ENCODE data around the gene DIAPH1. TPM values are rescaled to one million over a fixed set of nuclear protein-coding genes. Genes with fewer than 3 reads are reported as not detected.

Gene DIAPH1
- total RNA-seq, 1 experiment from 2014 or later: 142 TPM

DNA sequence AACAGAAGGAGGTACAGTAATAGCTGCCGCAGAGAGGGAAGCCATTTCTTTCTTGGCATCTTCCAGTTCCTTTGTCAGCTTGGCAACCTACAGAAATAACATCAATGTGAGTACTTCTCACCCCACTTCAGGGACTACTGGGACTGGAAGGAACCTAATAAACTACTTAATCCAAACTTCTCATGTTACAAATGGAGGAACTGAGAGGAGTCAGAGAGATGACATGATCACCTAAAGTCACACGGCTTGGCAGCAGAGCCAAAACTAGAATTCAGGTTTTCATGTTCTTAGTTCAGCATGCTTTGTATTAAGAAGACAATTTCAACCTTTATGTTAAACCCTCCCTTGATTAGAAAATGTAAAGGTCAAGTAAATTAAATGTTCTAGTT is 44.7 kb downstream of the DIAPH1 start:
- Histone ChIP-seq H3K9me2 (ENCODE audit: insufficient read depth) (no peaks in the 10 kb centered on the region), H3K9ac (ENCODE audit: low read length) (no peak overlapping the region), H4K20me1 (ENCODE audit: insufficient read depth) (no peaks in the 10 kb centered on the region), H3K4me2 (ENCODE audit: low read length) (no peak overlapping the region), H3K9me3 (ENCODE audit: control insufficient read depth in 1 of 2, insufficient read depth in 1 of 2, low read depth in 1 of 2, low read length in 2 of 2) (no peaks in the 10 kb centered on the region), H3K36me3 (ENCODE audit: control insufficient read depth in 1 of 2, insufficient read depth in 2 of 2, low read length in 2 of 2) (peaks cover 60 to 69% of the 10 kb centered on the region in 2 experiments), H3K4me1 (ENCODE audit: control insufficient read depth in 1 of 2, insufficient read depth in 2 of 2, low read length in 2 of 2) (no peaks in the 10 kb centered on the region), H3K27ac (ENCODE audit: low read depth, low read length) (no peak overlapping the region), H3K79me2 (ENCODE audit: insufficient read depth, low read length) (no peaks in the 10 kb centered on the region), H3K27me3 (ENCODE audit: insufficient read depth, low read length) (no peaks in the 10 kb centered on the region), H2AFZ (ENCODE audit: low read depth, low read length, poor library complexity, severe bottlenecking) (no peak overlapping the region), H3K4me3 (replicated peaks in 1 of 2; ENCODE audit: low read depth in 1 of 2, low read length in 2 of 2) (no peak overlapping the region)
- TF ChIP-seq FOSL1 (IDR thresholded peaks at IDR 0.05; ENCODE audit: low read depth) (no peak), SP1 (IDR thresholded peaks at IDR 0.05; ENCODE audit: low read depth) (no peak), CEBPB (IDR thresholded peaks at IDR 0.05; ENCODE audit: low read depth) (no peak), EGR1 (IDR thresholded peaks at IDR 0.05; ENCODE audit: low read depth) (no peak), CBX3 (IDR thresholded peaks at IDR 0.05; ENCODE audit: low read depth) (no peak), RAD21 (IDR thresholded peaks at IDR 0.05; ENCODE audit: low read depth) (no peak), POLR2AphosphoS5 (IDR thresholded peaks at IDR 0.05; ENCODE audit: low read depth, low read length) (no peak), ZFX (IDR thresholded peaks at IDR 0.05) (no peak), JUND (IDR thresholded peaks at IDR 0.05) (no peak), SIN3A (IDR thresholded peaks at IDR 0.05; ENCODE audit: low read depth) (no peak), YY1 (IDR thresholded peaks at IDR 0.05; ENCODE audit: extremely low read depth, insufficient replicate concordance, low read depth, low read length) (no peak), ZNF274 (IDR thresholded peaks at IDR 0.05; ENCODE audit: low read depth, low read length) (no peak), TCF7L2 (IDR thresholded peaks at IDR 0.05; ENCODE audit: borderline replicate concordance, extremely low read depth, insufficient read depth, insufficient read length) (no peak), SRF (IDR thresholded peaks at IDR 0.05; ENCODE audit: low read depth) (no peak), ELF1 (IDR thresholded peaks at IDR 0.05; ENCODE audit: borderline replicate concordance, low read depth) (no peak), EZH2phosphoT487 (IDR thresholded peaks at IDR 0.05; ENCODE audit: borderline replicate concordance) (no peak)
- TF ChIP-seq, protein P1, sequence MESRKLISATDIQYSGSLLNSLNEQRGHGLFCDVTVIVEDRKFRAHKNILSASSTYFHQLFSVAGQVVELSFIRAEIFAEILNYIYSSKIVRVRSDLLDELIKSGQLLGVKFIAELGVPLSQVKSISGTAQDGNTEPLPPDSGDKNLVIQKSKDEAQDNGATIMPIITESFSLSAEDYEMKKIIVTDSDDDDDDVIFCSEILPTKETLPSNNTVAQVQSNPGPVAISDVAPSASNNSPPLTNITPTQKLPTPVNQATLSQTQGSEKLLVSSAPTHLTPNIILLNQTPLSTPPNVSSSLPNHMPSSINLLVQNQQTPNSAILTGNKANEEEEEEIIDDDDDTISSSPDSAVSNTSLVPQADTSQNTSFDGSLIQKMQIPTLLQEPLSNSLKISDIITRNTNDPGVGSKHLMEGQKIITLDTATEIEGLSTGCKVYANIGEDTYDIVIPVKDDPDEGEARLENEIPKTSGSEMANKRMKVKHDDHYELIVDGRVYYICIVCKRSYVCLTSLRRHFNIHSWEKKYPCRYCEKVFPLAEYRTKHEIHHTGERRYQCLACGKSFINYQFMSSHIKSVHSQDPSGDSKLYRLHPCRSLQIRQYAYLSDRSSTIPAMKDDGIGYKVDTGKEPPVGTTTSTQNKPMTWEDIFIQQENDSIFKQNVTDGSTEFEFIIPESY (IDR thresholded peaks at IDR 0.05; ENCODE audit: extremely low read depth, insufficient replicate concordance, low read length): no peak
- TF ChIP-seq, protein P2, sequence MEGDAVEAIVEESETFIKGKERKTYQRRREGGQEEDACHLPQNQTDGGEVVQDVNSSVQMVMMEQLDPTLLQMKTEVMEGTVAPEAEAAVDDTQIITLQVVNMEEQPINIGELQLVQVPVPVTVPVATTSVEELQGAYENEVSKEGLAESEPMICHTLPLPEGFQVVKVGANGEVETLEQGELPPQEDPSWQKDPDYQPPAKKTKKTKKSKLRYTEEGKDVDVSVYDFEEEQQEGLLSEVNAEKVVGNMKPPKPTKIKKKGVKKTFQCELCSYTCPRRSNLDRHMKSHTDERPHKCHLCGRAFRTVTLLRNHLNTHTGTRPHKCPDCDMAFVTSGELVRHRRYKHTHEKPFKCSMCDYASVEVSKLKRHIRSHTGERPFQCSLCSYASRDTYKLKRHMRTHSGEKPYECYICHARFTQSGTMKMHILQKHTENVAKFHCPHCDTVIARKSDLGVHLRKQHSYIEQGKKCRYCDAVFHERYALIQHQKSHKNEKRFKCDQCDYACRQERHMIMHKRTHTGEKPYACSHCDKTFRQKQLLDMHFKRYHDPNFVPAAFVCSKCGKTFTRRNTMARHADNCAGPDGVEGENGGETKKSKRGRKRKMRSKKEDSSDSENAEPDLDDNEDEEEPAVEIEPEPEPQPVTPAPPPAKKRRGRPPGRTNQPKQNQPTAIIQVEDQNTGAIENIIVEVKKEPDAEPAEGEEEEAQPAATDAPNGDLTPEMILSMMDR (IDR thresholded peaks at IDR 0.05 in 2 of 3, conservative IDR thresholded peaks at IDR 0.05 in 1 of 3; ENCODE audit: borderline replicate concordance in 1 of 3, insufficient read depth in 1 of 3, low read depth in 2 of 3, low read length in 2 of 3): no peak
- TF ChIP-seq, protein P3, sequence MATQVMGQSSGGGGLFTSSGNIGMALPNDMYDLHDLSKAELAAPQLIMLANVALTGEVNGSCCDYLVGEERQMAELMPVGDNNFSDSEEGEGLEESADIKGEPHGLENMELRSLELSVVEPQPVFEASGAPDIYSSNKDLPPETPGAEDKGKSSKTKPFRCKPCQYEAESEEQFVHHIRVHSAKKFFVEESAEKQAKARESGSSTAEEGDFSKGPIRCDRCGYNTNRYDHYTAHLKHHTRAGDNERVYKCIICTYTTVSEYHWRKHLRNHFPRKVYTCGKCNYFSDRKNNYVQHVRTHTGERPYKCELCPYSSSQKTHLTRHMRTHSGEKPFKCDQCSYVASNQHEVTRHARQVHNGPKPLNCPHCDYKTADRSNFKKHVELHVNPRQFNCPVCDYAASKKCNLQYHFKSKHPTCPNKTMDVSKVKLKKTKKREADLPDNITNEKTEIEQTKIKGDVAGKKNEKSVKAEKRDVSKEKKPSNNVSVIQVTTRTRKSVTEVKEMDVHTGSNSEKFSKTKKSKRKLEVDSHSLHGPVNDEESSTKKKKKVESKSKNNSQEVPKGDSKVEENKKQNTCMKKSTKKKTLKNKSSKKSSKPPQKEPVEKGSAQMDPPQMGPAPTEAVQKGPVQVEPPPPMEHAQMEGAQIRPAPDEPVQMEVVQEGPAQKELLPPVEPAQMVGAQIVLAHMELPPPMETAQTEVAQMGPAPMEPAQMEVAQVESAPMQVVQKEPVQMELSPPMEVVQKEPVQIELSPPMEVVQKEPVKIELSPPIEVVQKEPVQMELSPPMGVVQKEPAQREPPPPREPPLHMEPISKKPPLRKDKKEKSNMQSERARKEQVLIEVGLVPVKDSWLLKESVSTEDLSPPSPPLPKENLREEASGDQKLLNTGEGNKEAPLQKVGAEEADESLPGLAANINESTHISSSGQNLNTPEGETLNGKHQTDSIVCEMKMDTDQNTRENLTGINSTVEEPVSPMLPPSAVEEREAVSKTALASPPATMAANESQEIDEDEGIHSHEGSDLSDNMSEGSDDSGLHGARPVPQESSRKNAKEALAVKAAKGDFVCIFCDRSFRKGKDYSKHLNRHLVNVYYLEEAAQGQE (IDR thresholded peaks at IDR 0.05; ENCODE audit: low read depth): no peak
- TF ChIP-seq, protein P4, sequence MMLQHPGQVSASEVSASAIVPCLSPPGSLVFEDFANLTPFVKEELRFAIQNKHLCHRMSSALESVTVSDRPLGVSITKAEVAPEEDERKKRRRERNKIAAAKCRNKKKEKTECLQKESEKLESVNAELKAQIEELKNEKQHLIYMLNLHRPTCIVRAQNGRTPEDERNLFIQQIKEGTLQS (IDR thresholded peaks at IDR 0.05): no peak
- ATAC-seq (no peak), DNase-seq (ENCODE audit: low read depth, low spot score) (no peak)
- no TSS peak for BruUV-seq (replicated peaks)
- intact Hi-C loops (cut with micrococcal nuclease): no loop called here
- ChIA-PET CTCF (interaction anchor here (2.4 kb wide), 1 partner anchor 10 kb away, joined by 6 read pairs; no protein-coding TSS in a partner anchor), POLR2A (no interaction called here), RAD21 (ENCODE audit: low non-redundant PET in 1 of 2, low total read pairs in 2 of 2, uncharacterized antibody in 2 of 2, unreplicated experiment in 2 of 2) (no interaction called here)

All from HCT116 (cell line).